HG03103 (cell line): ENCODE data around the gene OR2F2.

Source experiments
- ATAC-seq: cut with Tn5 transposase; IDR thresholded peaks from one replicate; pipeline ENCODE4 v1.9.1; 2021; ENCODE audit warnings: low read depth; ENCODE audit not compliant: unreplicated experiment

The OR2F2 gene

DNA sequence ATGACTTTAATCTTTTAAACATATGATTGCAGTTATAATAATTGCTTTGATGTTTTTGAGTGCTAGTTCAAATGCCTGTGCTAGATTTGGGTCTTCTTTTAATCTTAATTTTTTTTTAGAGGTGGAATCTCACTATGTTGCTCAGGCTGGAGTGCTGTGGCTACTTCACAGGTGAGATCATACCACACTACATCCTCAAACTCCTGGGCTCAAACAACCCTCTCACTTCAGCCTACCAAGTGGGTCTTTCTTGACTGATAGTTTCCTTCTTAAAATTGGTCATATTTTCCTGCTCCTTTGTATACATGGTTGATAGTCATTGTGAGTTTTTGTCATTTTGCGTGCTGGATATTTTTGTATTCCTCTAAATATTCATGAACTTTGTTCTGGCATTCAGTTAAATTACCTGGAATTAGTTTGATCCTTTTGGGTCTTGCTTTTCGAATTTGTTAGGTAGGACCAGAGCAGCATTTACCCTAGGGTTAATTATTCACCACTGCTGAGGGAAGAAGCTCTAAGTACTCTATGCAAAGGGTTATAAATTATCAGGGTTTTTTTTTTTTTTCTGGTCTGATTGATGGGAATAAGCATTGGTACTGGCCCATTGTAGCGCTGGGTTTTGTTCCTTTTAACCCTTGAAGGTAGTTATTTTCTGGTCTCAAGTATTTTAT lies 21.0 kb upstream of the OR2F2 start:
- no peak for ATAC-seq

DNA sequence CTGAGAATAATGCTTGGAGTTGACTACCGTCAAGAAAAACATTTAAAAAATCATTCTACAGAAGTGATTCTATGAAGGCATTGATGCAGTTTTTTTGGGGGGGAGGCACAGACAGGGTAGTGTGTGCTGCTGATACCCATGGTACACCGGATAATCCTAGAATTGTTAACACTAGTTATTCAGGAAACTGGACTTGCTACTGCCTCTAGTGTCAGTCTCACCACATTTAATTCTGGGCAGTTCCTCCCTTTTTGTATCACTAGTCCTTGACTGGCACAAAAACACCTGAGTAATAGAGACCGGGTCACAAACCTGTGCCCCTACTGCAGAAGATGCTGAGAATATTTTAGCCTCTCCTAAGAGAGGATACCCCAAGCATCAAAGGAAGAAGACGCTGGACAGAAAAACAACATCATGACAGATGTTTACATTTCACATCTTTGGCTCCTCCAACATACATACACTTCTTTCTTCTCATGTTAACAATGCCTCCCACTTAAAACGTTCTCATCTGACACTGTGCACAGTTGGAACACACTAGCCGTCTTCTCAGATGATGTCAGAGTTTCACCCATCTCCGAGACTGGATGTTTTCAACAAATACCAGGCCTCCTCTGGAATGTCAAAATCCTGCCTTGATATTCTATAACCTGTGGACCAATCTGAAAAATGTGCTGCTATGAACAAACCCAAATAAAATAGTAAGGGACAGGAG lies 19.9 kb upstream of the OR2F2 start:
- ATAC-seq = no peak

DNA sequence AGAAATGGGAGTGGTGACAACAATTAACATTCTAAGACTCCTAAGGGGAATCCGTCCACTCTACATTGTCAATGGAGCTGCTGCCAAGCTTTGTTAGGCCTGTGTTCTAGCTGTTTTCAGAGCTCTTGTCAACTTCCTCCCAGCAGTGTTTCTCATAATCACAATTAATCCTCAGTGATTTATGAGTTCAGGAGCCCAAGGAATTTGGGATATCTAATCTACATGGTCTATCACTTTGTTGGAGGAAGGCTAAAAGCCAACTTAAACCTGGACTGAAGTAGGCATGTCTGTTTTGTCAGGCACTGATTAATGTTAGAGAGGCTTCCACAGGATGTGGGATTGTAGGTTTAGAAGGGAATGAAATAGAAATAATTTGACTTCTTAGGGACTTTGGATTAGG lies 10.2 kb upstream of the OR2F2 start:
- ATAC-seq = no peak

DNA sequence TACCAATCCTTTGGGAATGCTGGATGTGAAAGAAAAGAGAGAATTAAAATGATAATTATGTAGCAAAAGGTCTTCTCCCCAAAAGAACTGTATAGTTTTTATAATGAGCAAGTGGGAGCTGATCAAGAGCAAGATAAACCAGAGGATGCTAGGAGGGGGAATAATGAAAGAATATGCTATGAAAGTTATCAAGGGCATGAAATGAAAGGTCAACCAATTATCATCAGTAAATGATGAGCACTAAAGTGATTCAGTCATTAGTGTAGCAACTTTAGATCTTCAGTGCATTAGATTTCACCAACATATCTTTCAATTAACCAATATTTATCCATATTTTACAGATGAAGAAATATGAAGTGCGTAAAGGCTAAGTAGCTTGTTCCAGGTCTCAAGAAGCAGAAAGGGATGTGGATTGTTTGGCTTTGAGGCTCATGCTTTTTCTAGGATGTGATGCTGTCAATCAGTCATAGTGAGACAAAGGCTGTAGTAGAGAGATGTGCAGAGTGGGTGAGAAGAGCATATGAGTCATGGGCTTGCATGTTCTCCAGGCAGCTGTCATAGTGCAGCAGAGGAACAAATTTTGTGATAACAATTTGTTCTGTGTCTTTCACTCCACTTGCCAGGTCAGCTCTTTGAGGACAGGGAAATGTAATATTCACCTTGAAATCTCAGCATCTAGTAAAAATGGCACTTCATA lies 5.7 kb upstream of the OR2F2 start:
- ATAC-seq = no peak

DNA sequence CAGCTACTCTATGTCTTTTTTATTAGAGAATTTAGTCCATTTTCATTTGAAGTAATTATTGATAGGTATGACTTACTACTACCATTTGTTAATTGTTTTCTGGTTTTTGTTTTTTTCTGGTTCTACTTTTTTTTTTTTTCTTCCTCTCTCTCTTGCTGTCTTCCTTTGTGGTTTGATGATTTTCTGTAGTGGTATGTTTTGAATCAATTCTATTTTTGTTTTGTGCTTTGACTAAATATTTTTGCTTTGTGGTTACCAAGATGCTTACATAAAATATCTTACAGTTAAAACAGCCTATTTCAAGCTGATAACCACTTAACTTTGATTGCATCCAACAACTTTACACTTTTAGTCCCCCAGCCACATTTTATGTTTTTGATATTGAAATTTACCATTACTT lies 3.3 kb upstream of the OR2F2 start:
- no peak for ATAC-seq

DNA sequence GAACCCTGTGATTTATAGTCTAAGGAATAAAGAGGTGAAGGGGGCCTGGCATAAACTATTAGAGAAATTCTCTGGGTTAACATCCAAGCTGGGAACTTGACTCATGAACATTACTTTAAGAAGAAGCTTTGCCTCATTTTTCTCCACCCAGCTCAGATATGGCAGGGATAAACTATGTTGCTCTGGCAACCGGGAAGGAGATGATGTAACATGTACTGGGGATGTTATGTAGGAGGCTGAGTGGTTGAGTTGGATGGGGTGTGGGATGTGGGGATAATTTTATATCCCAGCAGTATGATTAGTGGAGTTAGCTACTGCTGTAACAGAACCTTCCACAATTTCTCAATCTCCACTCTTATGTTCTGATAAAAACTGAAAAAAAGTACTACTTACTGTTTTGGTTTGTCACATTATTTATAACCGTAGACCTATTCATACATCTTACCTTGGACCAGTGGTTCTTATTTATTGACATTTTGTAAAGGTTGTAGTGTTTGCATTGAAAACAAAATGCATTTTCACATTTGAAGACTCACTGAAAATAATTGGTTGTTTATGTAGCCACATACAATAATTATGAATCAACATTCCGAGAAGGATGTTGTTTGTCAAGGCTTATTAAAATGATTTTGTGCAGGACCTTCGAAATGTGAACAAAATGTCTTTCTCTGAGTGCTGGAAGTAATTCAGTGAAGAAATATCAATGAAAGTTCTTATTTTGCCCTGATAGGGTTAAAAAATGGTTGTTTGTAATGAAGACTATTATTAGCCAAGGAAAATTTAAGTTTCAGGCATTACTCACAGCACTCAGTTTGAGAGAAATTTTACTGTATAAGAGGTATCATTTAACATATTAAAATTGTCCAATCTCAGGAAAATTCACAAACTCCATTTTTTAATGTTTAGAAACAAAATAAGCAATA lies 1.3 kb downstream of the OR2F2 start:
- no peak for ATAC-seq

DNA sequence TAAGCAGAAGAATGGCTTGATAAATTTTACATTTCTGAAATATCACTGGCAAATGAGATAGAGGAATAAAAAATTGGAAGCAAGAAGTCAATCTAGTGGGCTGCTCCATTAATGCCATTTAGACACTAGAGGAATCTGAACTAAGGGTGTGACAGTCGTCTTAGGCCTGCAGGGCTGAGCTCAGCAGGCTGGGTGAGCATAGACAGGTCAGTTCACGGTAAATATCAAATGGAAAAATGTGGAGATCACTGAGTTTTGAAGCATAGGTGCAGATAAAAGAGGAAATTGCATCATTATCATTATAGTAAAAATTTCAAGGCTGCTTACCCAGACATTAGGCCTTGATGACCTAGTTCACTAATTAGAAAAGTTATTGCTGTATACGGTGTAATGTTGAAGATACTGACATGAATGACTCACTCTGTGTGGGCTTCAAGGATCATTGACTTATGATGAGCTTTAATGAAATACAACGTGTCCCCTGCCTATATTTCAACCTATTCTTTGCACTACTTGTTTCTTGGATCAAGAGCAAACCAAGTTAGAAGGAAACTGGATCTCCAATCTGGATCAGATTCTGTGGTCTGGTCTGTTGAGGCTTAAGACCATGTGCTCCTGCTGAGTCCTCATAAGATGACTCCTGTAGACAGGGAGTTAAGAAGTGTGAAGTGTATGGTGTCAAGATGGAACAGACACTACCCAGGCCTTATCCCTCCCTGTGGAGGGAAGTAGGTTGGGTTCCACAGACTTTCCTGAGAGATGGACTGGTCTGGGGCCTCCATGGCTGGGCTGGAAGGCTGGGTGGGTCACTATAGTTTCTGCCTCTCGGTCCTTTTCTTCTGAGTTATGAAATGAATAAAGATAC lies 3.6 kb downstream of the OR2F2 start:
- no peak for ATAC-seq

DNA sequence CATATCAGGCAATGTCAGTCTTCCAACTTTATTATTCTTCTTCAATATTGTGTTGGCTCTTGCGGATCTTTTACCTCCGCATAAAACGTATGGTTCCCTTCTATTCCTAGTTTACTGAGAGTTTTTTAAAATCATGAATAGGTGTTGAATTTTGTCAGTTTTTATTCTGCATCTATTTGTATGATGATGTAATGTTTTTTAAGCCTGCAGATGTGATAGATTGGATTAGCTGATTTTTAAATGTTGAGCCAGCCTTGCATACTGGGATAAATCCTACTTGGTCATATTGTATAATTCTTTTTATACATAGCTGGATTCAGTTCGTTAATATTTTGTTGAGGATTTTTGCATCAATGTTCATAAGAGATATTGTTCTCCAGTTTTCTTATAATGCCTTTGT lies 10.4 kb downstream of the OR2F2 start:
- no peak for ATAC-seq

DNA sequence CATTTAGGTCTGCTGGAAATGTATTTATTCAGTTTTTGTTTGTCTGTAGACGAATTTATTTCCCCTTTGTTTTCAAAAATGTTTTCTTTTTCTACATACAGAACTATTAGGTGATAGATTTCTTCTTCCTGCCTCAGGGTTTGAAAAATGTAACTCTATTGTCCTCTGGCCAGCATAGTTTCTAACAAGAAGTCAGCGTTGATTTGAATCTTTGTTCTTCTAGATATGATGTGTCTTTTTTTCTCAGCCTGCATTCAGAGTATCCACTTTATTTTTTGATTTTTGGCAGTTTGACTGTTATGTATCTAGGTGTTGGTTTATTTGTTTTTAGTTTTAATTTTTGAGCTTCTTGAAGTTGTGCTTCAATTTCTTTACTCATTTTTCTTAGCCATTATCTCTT lies 12.1 kb downstream of the OR2F2 start:
- no peak for ATAC-seq

DNA sequence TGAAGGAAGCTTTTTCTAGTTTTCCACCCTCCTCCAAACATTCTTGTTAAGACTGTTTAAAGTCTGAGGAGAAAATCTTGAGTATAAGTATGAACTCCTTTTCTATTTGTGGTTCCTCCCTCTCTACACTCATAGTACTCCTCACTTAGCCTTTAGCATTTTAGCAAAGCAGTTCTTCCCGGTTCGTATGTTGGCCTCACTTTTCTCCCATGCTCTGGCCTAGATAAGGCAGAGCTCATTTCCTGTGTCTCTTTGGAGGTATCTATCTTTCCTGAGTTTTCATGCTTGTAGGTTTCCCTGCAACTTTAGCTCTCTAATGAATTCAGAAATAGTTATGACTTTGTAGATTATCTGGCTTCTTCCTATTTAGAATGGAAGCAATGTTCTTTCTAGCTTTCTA lies 13.7 kb downstream of the OR2F2 start:
- ATAC-seq = no peak

DNA sequence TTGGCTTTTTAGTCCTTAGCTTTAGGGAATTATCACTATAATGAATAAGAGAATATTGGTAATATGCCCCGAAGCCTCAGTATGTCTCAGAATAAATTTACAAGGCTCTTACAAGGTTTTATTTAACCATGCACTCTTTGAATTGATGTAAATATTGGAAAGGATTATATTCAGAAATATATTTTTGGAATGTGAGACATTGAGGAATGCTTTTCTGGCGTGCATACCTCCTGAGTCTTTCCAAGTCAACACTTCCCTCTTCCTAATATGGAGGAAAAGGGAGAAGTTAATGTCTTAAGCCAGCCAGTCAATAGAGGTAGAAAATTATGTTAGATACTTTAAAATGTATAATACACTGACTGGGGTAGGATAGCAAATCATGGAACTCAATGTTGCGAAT lies 18.4 kb downstream of the OR2F2 start:
- ATAC-seq = no peak

DNA sequence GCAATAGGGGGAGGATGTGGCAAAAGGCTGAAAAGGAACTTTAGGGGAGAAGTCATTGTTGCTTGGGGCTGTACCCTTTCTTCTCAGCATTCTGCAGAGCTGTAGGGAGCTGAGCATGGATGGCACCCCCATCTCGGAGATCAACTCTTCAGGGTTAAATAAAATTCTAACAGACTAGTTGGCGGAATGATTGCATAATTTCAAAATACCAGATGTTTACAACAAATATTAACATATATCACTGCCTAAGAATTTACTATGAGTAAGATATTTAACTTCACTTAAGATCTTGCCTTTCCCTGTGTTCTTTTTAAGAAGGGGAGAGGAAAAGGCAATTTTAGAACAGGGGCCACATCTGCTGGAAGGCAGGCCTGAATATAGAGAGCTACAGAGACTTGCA lies 19.1 kb downstream of the OR2F2 start:
- no peak for ATAC-seq

DNA sequence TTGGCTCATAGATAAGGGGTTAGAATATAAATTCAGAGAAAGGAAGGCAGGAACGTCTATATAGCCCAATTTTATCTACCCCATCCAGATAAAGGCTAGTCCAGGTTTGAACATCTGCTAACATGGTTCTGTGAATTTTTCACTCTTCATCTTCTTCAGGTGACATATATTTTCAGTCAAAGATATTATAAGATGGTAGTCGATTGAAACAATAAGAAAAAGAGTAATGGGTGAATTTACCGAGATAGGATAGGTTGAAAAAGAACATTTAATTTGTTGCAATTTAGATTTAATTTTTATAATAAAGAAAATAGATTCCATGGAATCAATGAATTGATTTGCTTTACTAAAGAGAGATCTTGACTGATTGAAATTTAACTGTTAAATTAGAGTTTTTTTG lies 19.5 kb downstream of the OR2F2 start, which contains the start of gene OR2F1:
Gene OR2F1, plus strand, starts transcription at position 301 of the 400 bp plus-strand sequence. CDS start 5,127 bp downstream, outside the sequence.
- ATAC-seq = no peak

DNA sequence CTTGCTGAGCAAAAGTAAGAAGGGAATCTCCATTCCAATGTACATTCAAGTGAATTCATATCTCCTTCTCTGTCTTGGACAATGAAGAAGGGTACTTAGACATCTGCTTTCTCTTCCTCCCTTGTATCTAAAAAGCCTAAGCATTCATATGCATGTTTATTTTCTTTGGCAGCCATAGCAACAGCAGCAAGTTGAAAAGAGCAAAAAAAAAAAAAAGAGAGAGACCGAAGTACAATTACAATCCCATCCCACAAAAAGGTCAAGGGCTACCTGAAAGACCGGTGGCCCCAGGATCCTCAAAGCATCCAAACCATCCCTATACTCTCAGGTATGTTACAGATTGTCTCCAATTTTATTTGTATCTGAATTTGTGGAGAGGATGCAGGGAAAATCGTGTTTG lies 23.7 kb downstream of the OR2F2 start:
- ATAC-seq = no peak

DNA sequence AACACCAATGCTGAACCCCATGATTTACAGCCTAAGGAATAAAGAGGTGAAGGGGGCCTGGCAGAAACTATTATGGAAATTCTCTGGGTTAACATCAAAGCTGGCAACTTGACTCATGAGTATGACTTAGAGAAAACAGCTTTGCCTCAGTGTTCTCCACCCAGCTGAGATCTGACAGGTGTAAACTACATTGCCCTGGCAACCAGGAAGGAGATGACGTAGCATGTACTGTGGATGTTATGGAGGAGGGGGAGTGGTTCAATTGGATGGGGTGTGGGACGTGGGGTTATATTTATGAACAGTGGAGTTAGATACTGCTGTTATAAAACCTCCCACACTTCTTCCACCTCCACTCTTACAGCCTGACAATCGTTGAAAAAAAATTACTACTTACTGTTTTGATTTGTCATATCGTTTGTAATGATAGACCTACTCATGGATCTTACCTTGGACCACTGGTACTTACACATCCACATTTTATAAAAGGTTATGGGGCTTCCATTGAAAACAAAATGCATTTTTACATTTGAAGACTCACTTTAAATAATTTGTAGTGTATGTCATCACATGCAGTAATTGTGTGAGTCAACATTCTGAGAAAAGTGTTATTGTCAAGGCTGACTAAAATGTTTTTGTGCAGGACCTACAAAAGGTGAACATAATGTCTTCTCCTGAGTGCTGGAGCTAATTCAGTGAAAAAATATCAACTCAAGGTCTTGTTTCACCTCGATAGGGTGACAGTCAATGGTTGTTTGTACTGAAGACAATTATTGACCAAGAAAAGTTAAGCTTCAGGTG lies 26.0 kb downstream of the OR2F2 start:
- ATAC-seq = no peak

DNA sequence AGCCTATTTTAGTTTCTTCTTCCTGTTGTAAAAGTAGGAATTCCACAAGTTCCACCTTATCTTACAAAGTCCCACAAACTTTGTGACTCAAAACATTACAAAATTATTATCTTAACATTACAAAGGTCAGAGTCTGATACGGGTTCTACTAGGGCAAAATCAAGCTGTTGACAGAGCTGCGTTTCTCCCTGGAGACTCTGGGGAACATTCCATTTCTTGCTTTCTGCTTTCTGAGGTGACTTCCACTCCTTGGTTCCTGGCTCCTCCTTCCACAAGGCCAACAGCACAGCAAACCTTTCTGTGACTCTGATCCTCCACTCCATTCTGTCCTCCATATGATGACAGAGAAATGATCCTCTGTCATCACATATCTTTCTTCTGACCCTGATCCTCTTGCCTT lies 30.2 kb downstream of the OR2F2 start:
- ATAC-seq = no peak

DNA sequence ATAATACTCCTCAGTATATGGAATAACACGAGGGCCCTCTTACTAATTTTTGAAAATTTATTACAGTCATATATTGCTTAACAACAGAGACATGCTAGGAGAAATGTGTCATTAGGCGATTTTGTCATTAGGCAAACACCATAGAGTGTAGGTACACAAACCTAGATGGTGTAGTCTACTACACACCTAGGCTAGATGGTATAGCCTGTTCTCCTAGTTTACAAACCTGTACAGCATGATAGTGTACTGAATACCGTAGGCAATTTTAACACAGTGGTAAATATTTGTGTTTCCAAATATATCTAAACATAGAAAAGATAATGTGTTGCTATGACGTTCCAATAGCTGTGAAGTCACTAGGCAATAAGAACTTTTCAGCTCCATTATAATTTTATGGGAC lies 32.4 kb downstream of the OR2F2 start:
- ATAC-seq = no peak

DNA sequence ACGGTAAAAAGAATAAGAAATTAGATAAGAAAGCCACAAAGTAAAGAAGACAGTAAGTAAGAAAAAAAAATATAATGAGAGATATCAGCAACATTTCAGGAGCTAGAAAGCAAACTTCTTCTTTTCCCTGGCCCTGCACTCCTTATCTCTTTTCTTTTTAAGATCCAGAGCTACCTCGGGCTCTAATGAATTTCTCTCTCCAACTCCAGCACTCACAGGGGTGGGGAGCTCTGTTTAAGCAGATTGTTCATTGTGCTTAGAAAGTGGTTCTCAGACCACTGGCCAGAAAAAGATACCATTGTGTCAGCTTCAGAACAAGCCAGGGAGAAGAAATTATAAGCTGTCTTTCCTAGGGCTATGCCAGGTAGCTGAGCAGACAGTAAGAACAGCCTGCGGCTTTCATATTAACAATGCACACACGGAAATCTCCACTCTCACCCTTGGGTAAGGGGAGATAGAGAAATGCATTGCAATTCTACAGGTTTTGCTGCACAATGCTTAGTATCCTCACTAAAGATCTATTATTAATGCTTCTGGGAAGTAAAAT lies 38.9 kb downstream of the OR2F2 start:
- ATAC-seq = no peak

DNA sequence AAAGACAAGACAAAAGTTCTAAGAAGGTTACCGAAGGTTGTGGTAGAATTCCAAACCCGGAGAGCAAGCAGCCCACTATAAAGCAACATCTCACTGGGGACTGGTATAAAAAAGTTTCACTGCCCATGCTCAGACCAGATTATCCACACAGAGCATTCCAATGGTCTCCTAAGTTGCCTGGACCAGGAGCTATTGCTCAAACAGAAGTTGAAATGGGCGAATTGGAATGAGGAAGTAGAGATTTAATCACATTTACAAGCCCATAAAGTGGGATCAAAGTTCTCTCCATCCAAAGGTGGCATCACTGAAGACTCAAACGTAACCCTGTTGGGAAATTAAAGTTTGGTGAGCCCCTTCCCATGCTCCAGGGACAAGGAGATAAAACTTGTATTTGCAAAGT lies 39.4 kb downstream of the OR2F2 start:
- ATAC-seq = no peak
